GM19372 (cell line): ENCODE results near the gene ADGRG1.

Experiments used
- ATAC-seq: cut with Tn5 transposase; IDR thresholded peaks from one replicate; pipeline ENCODE4 v1.9.1; 2021; ENCODE audit warnings: mild to moderate bottlenecking, low read depth, moderate library complexity; ENCODE audit not compliant: unreplicated experiment

The ADGRG1 gene

DNA sequence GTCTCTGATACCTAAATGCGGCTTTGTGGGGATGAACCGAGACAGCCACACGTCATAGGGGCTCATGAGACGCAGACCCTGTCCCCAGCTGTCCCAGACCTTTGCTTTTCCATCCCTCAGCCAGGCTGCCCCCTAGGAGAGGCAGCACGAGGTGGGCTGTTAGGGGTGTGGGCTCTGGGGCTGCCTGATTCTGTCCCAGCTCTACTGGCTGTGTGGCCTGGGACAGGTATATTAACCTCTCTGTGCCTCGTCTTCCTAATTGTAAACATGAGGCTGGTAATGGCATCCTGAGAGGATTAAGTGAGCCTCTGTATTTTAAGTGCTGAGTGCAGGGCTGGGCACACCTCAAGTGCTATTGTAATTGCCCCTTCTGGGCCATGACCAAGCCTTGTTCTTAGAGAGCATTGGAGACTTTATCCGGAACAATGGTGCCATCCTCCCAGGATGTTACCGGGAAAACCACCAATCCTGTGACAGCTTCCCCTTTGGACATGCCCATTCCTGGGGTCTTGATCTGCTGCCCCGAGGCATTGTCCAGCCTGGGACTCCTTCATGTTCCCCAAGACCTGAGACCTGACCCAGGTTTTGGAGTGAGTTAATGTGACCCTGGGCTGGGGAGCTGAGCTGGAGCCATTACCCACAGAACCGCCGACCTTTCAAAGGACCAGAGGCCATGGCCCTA is 5.1 kb downstream of the ADGRG1 start:
- ATAC-seq = no peak

- no peak for ATAC-seq
These were observed 5.7 kb downstream of the ADGRG1 start for GRCh38 chr16:57634171-57634570.

DNA sequence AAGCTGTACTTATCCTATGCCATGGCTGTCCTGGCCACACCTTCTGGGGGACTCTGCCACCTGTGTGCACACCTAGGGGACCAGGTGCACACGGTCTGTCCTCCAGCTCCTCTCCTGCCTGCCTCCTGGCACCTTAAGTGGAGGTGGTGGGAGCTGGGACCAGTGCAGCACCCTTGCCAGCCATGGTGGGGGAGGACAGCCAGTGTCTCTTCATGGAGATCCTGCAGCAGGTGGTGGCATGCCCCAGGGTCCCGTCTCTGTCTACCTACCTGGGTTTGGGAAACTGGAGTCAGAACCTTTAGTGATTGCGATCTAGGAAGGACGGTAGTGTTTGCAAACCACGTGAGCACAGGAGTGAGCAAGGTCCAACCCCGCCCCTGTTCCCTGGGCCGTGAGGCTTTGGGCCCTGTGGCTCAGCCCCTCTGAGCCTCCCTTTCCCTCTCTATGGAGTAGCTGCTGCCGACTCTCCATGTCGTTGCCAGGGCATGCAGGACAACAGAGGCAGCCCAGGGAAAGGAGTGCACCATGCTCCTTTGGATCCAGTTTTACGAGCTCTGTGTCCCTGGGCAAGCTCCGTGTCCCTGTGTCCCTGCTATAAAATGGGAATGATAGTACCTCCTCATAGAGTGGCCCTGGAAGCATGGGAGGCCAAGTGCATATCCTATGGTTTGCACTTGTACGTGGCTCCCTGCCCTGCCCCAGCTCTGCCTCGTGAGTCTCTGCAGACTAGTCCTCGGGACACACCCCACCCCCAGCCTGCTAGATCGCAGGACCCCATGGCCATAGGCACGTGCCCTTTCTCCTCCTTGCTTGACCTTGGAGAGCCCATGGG is 7.1 kb downstream of the ADGRG1 start:
- ATAC-seq = no peak

DNA sequence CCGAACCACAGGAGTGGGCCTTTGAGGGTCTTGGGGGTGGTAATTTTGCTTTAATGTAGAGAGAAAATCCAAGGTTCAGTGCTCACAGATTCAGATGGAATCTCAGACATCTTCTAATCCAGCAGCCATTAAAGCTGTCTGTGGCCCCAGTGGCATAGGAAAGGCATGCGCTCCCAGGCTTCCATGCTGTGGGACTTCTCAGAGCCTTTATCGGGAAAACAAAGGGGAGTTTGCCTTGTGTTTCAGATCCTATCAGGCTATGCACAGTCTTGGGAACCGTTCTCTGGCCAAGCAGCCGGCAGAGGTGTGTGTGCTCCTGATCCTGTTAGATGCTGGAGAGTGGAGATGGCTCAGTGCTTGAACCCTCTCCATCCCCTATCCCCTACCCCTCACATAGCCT is 7.8 kb downstream of the ADGRG1 start:
- no peak for ATAC-seq

- no peak for ATAC-seq
These were observed 8.6 kb downstream of the ADGRG1 start for GRCh38 chr16:57637020-57637419.

DNA sequence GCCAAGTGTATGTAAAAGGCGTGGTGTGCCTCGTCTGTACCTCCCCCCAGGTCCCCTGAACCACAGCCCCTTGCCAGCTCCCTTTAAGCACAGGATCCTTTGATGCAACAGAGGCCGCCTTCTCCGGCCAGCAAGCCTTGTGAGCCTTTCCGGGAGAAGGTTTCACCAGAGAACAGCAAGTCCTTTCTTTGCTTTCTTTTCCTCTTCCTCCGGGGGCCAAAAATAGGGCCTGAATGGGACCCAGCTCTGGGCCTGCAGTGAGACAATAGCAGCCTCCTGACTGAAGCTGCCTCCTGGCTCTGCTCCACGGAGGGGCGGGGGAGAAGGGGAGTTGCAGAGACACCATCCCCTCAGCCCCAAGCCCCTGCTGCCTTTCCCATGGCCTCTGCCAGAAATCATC is 9.0 kb downstream of the ADGRG1 start:
- no peak for ATAC-seq

DNA sequence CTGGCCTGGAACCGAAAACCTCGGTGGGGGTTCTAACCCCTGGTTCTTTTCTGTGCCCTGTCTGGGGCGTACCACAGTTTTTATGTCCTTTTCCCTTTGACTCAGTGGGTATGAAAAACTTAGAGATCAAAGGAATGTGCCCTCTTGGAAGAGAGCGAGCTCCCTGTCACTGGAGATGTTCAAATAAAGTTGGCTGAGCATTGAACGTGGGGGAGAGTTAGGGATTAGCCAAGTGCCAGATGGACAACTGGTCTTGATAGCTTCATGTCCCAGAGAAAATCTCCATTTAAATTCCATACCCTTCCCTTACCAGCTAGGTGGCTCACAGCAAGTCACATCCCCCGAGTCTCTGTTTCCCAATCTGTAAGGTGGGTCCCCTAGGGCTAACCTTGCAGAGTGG is 9.5 kb downstream of the ADGRG1 start:
- ATAC-seq = no peak

GRCh38 chr16:57638381-57638780 is 10.0 kb downstream of the ADGRG1 start:
- ATAC-seq = no peak

- ATAC-seq = no peak
These were observed 10.9 kb downstream of the ADGRG1 start for GRCh38 chr16:57639172-57639887.

- ATAC-seq = no peak
These were observed 11.8 kb downstream of the ADGRG1 start for GRCh38 chr16:57640185-57640584.

- no peak for ATAC-seq
These were observed 12.2 kb downstream of the ADGRG1 start for GRCh38 chr16:57640612-57641011.

DNA sequence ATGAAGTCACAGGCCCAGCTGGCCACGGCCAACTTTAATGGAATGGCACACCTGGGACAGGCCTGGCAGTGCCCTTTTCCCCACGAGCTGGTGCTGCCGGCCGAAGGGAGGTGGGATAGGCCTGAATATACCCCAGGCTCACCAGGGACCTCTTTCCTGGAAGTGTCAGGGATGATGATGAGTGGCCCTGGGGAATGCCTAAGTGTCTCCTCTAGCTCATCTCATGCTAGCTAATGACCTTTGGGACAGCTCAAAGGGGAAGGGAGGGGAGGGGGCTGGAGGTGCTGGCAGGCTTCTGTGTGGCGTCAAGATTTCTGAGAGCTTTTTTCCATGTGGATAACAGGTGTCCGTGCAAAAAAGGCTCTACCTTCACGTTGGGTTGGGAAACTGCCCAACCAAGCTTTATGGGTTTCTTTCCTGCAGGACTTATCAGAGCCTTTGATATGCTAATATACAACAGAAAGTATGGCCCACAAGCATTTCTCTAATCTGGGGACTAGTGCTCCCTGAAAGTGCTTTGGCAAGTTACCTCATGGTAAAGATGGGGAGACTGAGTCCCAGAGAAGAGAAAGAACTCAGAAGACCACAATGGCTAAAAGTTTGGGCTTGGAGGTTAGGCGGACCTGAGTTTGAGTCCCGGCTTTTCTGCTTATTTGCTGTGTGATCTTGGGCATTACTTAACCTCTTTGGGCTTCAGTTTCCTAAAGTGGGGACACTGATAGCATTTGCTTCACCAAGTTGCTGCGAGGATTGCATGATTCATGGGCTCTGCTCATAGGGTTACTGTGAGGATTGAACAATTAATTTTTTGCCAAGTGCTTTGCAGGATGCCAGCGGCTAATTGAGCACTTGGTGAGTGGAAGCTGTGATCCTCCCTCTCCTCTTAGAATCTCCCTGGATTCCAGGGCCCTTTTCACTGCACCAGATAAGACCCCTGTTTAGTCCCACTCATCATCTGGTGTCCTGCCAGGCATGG is 14.0 kb downstream of the ADGRG1 start:
- ATAC-seq = no peak

DNA sequence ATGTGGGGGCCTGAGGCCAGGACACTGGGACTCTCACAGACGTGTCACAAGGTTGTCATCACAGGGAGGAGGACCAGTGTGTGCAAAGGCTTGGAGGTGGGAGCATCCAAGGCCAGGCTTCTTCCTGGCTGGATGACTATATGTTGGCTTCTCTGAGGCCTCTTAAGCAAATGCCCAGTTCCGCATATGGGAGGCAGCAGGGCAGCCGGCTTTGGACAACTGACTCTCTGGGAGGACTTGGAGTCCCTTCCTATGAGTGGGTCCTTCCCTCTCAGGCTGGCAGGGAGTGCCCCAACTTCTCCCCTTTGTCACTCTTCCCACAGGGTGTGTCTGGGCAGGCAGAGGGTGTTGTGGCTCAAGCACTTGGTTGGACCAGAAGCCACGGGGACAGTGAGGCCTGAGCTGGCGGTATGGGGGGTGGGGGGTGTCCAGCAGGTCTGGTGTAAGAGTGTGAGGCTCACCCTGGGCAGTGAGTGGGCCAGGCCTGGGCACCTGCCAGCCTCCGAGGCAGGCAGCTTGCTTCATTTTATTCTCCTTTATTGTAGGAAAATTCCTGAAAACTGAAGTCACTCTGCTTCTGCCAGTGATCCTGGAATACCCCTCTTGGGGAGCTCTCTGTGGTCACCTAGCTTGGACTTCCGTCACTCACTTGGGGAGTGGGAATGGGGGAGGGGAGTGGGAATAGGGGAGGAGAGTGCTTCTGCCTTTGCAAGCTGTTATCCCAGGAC is 14.9 kb downstream of the ADGRG1 start:
- no peak for ATAC-seq

DNA sequence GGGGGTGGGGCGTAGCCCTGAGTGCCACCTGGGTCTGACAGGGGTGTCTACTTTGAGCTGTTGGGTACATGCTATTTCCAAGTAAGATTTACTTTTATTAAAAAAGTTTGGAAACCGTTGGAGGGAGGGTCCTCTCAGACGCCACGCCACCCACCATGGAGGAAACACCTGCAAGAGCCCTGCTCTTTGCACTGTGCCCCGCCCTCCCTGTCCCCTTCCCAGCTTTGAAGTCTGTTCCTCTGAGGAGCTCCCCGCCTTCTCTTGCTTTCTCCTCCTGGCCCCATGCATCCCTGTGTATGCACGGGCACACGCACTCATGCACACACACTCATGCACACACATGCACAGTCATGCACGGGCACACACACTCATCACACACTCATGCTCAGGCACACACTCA is 15.5 kb downstream of the ADGRG1 start:
- no peak for ATAC-seq

GRCh38 chr16:57644383-57645014 is 16.1 kb downstream of the ADGRG1 start:
- ATAC-seq = no peak

GRCh38 chr16:57645169-57645568 is 16.7 kb downstream of the ADGRG1 start:
- no peak for ATAC-seq

DNA sequence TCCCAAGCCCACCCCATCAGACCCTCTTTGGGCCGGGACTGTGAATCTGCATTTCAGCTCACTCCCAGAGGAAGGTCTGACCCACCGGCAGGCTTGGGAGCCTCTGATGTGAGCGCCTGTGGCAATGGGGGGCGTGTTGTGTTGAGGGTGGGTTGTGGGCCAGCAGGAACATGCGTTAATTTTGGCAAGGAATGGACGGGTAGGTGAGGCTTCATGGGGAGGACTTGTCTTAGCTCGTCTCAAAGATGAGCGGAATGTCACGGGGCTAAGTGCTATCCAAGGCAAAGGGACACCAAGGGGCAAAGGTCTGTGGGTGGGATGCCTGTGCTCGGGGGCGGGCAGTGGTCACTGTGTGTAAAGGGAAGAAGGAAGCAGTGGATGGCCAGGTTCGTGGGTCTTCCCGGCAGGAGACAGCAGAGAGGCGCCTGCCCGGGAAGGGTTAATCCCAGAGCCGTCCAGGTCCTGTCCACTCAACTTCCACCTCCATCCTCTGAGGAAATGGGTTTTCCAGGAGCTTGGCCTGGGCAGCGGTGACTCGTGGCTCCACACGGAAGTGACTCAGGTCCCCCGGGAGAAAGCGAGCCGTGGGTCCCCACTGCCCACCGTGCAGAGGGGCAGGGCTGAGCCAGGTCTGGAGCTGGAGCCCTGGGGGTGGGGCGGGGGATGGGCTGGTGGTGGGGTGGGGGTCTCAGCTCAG is 17.4 kb downstream of the ADGRG1 start:
- no peak for ATAC-seq

DNA sequence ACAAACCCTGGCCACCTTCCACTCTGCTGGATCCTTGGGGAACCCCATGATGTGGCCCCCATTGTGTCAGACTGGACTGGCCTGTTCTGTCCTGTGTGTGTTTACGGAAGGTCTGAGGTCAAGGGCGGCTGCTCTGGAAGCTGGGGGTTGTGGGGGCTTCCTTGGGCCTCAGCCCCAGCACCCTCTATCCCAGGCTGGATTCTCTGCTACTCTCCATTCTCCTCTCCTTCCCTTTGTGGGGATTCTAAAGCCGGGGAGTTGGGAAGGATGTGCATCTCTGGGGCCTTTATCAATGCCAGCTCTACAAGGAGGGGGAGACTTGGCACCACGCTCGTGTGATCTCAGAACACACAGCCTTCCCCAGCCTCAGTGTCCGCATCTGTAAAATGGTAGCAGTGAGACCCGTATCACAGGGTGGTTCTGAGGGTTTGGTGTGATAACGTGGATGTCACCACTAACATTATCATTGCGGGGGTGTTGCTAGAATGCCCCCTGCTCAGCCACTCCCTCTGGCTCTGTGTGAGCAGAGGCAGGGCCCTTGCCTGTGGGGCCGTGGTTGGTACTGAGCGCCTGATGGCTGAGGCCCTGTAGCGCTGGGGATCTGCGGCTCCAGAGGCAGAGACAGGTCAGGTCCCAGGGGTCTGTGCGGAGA is 18.1 kb downstream of the ADGRG1 start:
- no peak for ATAC-seq
